H1 (cell line): ENCODE results near the gene ENDOV.

Experiments
- CTCF ChIP-seq, 3 experiments: IDR thresholded peaks; 1 replicate in 2 of 3; 2 replicates in 1 of 3; pipeline versions ENCODE4 v1.5.1 to v1.6.1; 2011; ENCODE audit warnings: low read length in 3 of 3, mild to moderate bottlenecking in 3 of 3, inconsistent platforms in 2 of 3, low read depth in 1 of 3, moderate library complexity in 1 of 3; ENCODE audit not compliant: insufficient read depth in 1 of 3; ENCODE audit errors: control extremely low read depth in 1 of 3
- EZH2 ChIP-seq: fragments of 200-600 bp; sonication (generic); IDR thresholded peaks from 2 replicates; pipeline ENCODE4 v1.7.1; 2012; ENCODE audit warnings: low read depth, mild to moderate bottlenecking, moderate library complexity, low read length, inconsistent platforms; ENCODE audit not compliant: severe bottlenecking
- POLR2AphosphoS5 ChIP-seq: IDR thresholded peaks from 2 replicates; pipeline ENCODE4 v1.6.1; 2011; ENCODE audit warnings: low read depth, low read length

GRCh38 chr17:80475910-80476876 is 61.2 kb downstream of the ENDOV start, which contains the start of gene NPTX1:
- no peak for TF ChIP-seq POLR2AphosphoS5
- TF ChIP-seq EZH2 = peak; percentile 81
- TF ChIP-seq CTCF (IDR thresholded peaks at IDR 0.05; ENCODE audit: control extremely low read depth in 1 of 3, insufficient read depth in 1 of 3, low read depth in 1 of 3, low read length in 3 of 3) = no peak
